ENCODE data around the gene PPM1H. TPM values are rescaled to one million over a fixed set of nuclear protein-coding genes. Genes with fewer than 3 reads are reported as not detected.

PPM1H gene
- total RNA-seq, 2 experiments from 2014 or later: 0.07 TPM; not detected in 1

DNA sequence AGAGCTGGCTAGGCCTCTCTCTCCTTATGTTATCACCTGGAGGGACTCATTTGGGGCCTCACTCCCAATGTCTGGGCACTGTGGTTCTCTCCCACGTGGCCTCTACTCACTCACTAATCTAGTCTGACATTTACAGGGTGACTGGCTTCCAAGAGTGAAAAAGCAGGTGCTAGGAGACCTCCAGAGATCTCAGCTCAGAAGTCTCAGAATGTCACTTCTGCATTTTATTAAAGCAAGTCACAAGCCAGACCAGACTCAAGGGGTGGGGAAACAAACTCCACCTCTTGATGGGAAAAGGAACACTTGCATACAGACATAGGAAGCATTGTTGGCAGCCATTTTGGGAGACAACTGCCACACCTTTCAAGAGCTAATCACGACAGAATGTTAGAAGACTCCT, 292.5 kb downstream of the PPM1H start:
- Mint-ChIP-seq H3K27ac (no peak overlapping the region), H3K27me3 (no peaks in the 10 kb centered on the region), H3K4me3 (no peak overlapping the region), H3K9me3 (no peaks in the 10 kb centered on the region), H3K4me1 (ENCODE audit: low read depth) (peaks cover 26% of the 10 kb centered on the region), H3K36me3 (ENCODE audit: low read depth) (no peaks in the 10 kb centered on the region)
- TF ChIP-seq CTCF (IDR thresholded peaks at IDR 0.05): no peak
- ChIA-PET CTCF (interaction anchor here (0.8 to 2.0 kb wide), 3 partner anchors 37 to 205 kb away, joined by 3 to 6 read pairs (median 5); no protein-coding TSS in a partner anchor), POLR2A (no interaction called here)
- intact Hi-C loops (cut with micrococcal nuclease): loop anchor here (5.0 kb wide), 1 partner anchor 40 kb away; no protein-coding TSS in a partner anchor
- no peak for DNase-seq
- no peak for ATAC-seq

DNA sequence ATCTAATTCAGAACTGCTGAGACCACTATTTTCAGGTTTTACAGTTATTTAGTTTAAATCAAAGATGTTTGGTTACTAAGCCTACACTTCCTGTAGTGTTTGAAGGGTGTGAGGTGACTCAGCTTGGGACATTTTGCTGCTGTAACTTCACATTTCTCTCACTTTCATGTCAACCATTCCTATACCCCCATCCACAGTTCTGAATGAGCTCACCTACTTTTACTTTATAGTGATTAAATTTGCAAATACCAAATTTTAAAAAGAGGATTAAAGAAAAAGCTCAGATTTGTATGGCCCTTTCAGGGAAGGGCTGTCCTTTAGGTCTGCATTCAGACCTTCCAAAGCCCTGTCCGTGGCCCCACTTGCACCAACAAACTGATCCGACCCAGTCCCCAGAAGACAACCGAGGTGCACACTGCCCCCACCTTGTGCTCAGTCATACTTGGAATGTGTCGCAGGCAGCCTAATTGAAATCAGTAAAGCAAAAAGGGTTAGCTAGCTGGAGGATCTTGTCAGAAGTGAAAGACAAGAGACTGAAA, 294.0 kb downstream of the PPM1H start:
- no peak for TF ChIP-seq CTCF (IDR thresholded peaks at IDR 0.05)
- intact Hi-C loops (cut with micrococcal nuclease): loop anchor here (5.0 kb wide), 1 partner anchor 39 kb away; no protein-coding TSS in a partner anchor
- peaks cover 24% of the 10 kb centered on the region for H3K4me1 Mint-ChIP-seq (ENCODE audit: low read depth)
- DNase-seq: peak; percentile 72
- H3K9me3 Mint-ChIP-seq: no peaks in the 10 kb centered on the region
- ChIA-PET CTCF (interaction anchor here (0.7 to 2.0 kb wide), 5 partner anchors 23 to 153 kb away, joined by 3 to 7 read pairs (median 5); no protein-coding TSS in a partner anchor), POLR2A (interaction anchor here (0.6 to 2.2 kb wide), 4 partner anchors 15 to 114 kb away, joined by 3 to 10 read pairs (median 3); no protein-coding TSS in a partner anchor)
- H3K4me3 Mint-ChIP-seq: peak overlapping the region; percentile 39
- peak; percentile 98 for ATAC-seq
- H3K36me3 Mint-ChIP-seq (ENCODE audit: low read depth): no peaks in the 10 kb centered on the region
- H3K27ac Mint-ChIP-seq: peak overlapping the region; percentile 73
- H3K27me3 Mint-ChIP-seq: peaks cover 2% of the 10 kb centered on the region

GRCh38 chr12:62637679-62638078, 297.3 kb downstream of the PPM1H start:
- Mint-ChIP-seq H3K4me1 (ENCODE audit: low read depth) (peaks cover 29% of the 10 kb centered on the region), H3K27me3 (peaks cover 21% of the 10 kb centered on the region)
- CTCF ChIA-PET: interaction anchor here (1.5 kb wide), 1 partner anchor 10 kb away, joined by 3 read pairs; no protein-coding TSS in a partner anchor

GRCh38 chr12:62635649-62636048, 299.3 kb downstream of the PPM1H start:
- Mint-ChIP-seq H3K9me3 (no peaks in the 10 kb centered on the region), H3K36me3 (ENCODE audit: low read depth) (no peaks in the 10 kb centered on the region), H3K27me3 (peaks cover 35% of the 10 kb centered on the region), H3K4me1 (ENCODE audit: low read depth) (peaks cover 16% of the 10 kb centered on the region), H3K27ac (no peak overlapping the region), H3K4me3 (no peak overlapping the region)
- DNase-seq: no peak
- POLR2A ChIA-PET: interaction anchor here (0.6 kb wide), 1 partner anchor 30 kb away, joined by 4 read pairs; no protein-coding TSS in a partner anchor
- CTCF ChIA-PET: interaction anchor here (0.7 kb wide), 1 partner anchor 10 kb away, joined by 3 read pairs; no protein-coding TSS in a partner anchor
- intact Hi-C loops (cut with micrococcal nuclease): no loop called here
- ATAC-seq: no peak
- TF ChIP-seq CTCF (IDR thresholded peaks at IDR 0.05): no peak

More at GRCh38 chr12:62637679-62638078, 297.3 kb downstream of the PPM1H start:
- Mint-ChIP-seq H3K9me3 (no peaks in the 10 kb centered on the region), H3K4me3 (no peak overlapping the region), H3K36me3 (ENCODE audit: low read depth) (no peaks in the 10 kb centered on the region), H3K27ac (no peak overlapping the region)
- TF ChIP-seq CTCF (IDR thresholded peaks at IDR 0.05): no peak
- intact Hi-C loops (cut with micrococcal nuclease): no loop called here
- POLR2A ChIA-PET: no interaction called here
- ATAC-seq: no peak
- DNase-seq: no peak

DNA sequence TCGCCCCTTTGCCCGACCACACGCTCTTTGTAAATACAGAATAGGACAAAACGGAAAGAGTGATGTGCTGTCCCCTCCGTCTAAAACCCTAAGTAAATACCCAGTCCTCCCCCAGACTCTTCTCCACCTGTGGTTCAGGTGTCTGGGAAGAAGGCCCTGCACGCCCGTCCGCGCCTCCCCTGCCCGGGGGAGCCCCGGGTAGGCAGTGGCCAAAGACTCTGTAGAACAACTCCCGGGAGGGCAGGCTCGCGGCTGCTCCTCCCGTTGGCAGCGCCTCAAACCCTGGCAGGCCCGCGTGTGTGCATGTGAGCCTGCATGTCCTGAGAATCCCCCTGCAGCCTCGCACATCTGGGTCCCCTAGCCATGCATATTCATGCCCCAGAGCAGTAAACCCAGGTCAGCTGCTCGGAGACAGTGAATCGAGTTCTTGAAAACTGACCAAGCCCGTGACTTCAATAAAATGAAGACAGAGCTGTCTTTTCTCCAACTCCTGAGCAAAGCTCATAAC, 302.5 kb downstream of the PPM1H start:
- H3K4me3 Mint-ChIP-seq: peak overlapping the region; percentile 67
- H3K36me3 Mint-ChIP-seq (ENCODE audit: low read depth): no peaks in the 10 kb centered on the region
- CTCF ChIA-PET: interaction anchor here (0.9 to 1.4 kb wide), 3 partner anchors 13 to 160 kb away, joined by 3 read pairs; no protein-coding TSS in a partner anchor
- no peak overlapping the region for H3K27ac Mint-ChIP-seq
- H3K4me1 Mint-ChIP-seq (ENCODE audit: low read depth): peaks cover 14% of the 10 kb centered on the region
- ATAC-seq: peak; percentile 35
- peaks cover 54% of the 10 kb centered on the region for H3K27me3 Mint-ChIP-seq
- TF ChIP-seq CTCF (IDR thresholded peaks at IDR 0.05): no peak
- POLR2A ChIA-PET: no interaction called here
- DNase-seq: no peak
- H3K9me3 Mint-ChIP-seq: no peaks in the 10 kb centered on the region
- intact Hi-C loops (cut with micrococcal nuclease): no loop called here

Measured in activated CD8-positive, alpha-beta T cell treated with anti-CD3 and anti-CD28 coated beads for 36 hours (primary cell).